Endothelial cell (in vitro differentiated cells): ENCODE measurements around the gene RET. TPM values are rescaled to one million over a fixed set of nuclear protein-coding genes. Genes with fewer than 3 reads are reported as not detected.

Experiments used
- DNase-seq: peaks from one replicate; pipeline ENCODE4 v3.0.0; 2021; ENCODE audit warnings: low spot score
- H3K27ac Mint-ChIP-seq: one replicate; pipeline ENCODE4 v1.8.0; 2021; ENCODE audit warnings: mixed read lengths, inconsistent platforms; ENCODE audit not compliant: unreplicated experiment
- H3K27me3 Mint-ChIP-seq: one replicate; pipeline ENCODE4 v1.8.0; 2021; ENCODE audit warnings: mild to moderate bottlenecking, moderate library complexity, mixed read lengths, inconsistent platforms; ENCODE audit not compliant: unreplicated experiment
- H3K36me3 Mint-ChIP-seq: one replicate; pipeline ENCODE4 v1.8.0; 2021; ENCODE audit warnings: mild to moderate bottlenecking, low read depth, mixed read lengths, inconsistent platforms; ENCODE audit not compliant: unreplicated experiment
- H3K4me1 Mint-ChIP-seq: one replicate; pipeline ENCODE4 v1.8.0; 2021; ENCODE audit warnings: mild to moderate bottlenecking, mixed read lengths, inconsistent platforms; ENCODE audit not compliant: unreplicated experiment
- H3K4me3 Mint-ChIP-seq: one replicate; pipeline ENCODE4 v1.8.0; 2021; ENCODE audit warnings: mild to moderate bottlenecking, mixed read lengths, inconsistent platforms; ENCODE audit not compliant: unreplicated experiment
- H3K9me3 Mint-ChIP-seq: one replicate; pipeline ENCODE4 v1.8.0; 2021; ENCODE audit warnings: mixed read lengths, inconsistent platforms; ENCODE audit not compliant: unreplicated experiment
- total RNA-seq: library from RNA; stranded (reverse); fragmentation: NEBNext Ultra II Directional; extraction: Animal tissue kit (Norgen Biotek cat#: 25700); gene quantifications from one replicate; pipeline ENCODE4 v1.2.1, GENCODE V29; 2021; ENCODE audit not compliant: unreplicated experiment
- TF ChIP-seq, protein P1 (sequence below): fragments of 200-600 bp; sonication (generic); IDR thresholded peaks from one replicate; pipeline ENCODE4 v1.5.0; 2021; ENCODE audit warnings: antibody characterized with exemption; ENCODE audit not compliant: unreplicated experiment

Gene RET
- total RNA-seq, 1 donor from 2014 or later = 0.28 TPM

DNA sequence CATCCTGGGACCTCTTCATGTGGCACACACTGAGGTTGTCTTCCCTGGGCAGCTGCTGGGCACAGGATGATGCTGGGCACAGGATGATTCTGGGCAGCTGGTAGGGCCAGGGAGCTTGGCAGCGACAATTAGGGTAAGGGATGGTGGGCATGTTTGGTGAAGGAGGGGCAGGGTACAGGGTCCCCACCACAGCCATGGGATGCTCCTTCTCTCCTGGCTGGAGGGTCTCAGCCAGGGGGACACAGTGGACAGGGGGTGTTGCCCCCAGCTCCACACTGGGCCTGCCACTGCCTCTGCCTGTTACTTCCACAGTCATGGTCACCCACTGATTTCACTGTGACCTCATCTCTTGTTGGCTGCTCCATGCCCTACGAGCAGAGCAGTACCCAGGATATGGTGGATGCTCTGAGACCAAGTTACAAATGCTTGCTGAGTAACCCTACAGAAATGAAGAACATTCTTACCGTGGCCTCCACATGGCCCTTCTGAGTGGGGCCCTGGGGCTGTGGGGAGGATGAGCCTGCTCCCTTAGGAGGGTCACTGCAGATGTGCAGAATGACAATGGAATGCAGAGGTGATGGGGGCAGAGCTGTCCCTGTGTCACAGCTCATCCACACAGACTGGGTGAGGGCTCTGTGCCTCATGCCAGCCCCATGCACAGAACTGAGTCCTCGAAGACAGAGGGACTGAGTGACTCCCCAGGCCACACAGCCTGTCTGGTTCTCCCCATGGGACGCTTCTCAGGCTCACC is 28.4 kb upstream of the RET start:
- H3K4me1 Mint-ChIP-seq = peaks cover 7% of the 10 kb centered on the region
- no peak for DNase-seq
- H3K27me3 Mint-ChIP-seq = peaks cover 3% of the 10 kb centered on the region
- no peak overlapping the region for H3K4me3 Mint-ChIP-seq
- no peaks in the 10 kb centered on the region for H3K9me3 Mint-ChIP-seq
- H3K36me3 Mint-ChIP-seq = no peaks in the 10 kb centered on the region
- TF ChIP-seq, protein P1, sequence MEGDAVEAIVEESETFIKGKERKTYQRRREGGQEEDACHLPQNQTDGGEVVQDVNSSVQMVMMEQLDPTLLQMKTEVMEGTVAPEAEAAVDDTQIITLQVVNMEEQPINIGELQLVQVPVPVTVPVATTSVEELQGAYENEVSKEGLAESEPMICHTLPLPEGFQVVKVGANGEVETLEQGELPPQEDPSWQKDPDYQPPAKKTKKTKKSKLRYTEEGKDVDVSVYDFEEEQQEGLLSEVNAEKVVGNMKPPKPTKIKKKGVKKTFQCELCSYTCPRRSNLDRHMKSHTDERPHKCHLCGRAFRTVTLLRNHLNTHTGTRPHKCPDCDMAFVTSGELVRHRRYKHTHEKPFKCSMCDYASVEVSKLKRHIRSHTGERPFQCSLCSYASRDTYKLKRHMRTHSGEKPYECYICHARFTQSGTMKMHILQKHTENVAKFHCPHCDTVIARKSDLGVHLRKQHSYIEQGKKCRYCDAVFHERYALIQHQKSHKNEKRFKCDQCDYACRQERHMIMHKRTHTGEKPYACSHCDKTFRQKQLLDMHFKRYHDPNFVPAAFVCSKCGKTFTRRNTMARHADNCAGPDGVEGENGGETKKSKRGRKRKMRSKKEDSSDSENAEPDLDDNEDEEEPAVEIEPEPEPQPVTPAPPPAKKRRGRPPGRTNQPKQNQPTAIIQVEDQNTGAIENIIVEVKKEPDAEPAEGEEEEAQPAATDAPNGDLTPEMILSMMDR = no peak
- no peak overlapping the region for H3K27ac Mint-ChIP-seq

GRCh38 chr10:43049081-43049551 is 27.8 kb upstream of the RET start:
- H3K9me3 Mint-ChIP-seq = no peaks in the 10 kb centered on the region
- H3K4me3 Mint-ChIP-seq = no peak overlapping the region
- no peak for DNase-seq
- H3K4me1 Mint-ChIP-seq = peaks cover 4% of the 10 kb centered on the region
- no peak overlapping the region for H3K27ac Mint-ChIP-seq
- peaks cover 7% of the 10 kb centered on the region for H3K27me3 Mint-ChIP-seq
- TF ChIP-seq, protein P1 = no peak
- no peaks in the 10 kb centered on the region for H3K36me3 Mint-ChIP-seq

- Mint-ChIP-seq H3K36me3 (no peaks in the 10 kb centered on the region), H3K27me3 (peaks cover 7% of the 10 kb centered on the region), H3K4me3 (no peak overlapping the region), H3K9me3 (no peaks in the 10 kb centered on the region), H3K4me1 (no peaks in the 10 kb centered on the region), H3K27ac (no peak overlapping the region)
- TF ChIP-seq, protein P1 = no peak
- no peak for DNase-seq
Observed at GRCh38 chr10:43050011-43050410, 26.9 kb upstream of the RET start.

DNA sequence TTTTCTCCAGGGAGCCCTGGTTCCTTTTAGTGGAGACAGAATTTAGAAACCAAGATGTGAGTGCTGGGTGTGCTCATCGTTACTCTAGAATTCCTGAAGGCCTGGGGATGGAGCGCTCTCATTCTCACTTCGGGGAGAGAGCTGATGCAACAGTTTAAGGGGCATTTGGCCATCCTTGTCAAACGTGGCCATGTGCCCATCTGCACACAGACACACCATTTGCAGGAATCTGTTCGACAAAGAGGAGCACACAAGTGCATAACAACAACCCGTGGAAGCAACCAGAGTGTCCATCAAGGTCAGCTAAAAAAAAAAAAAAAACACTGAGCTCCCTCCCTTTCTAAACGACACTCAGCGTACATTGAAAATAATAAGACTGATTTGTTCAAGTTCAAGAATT is 23.0 kb upstream of the RET start:
- H3K4me3 Mint-ChIP-seq = no peak overlapping the region
- no peak overlapping the region for H3K27ac Mint-ChIP-seq
- DNase-seq = no peak
- TF ChIP-seq, protein P1 = no peak
- H3K4me1 Mint-ChIP-seq = peaks cover 5% of the 10 kb centered on the region
- no peaks in the 10 kb centered on the region for H3K36me3 Mint-ChIP-seq
- H3K9me3 Mint-ChIP-seq = no peaks in the 10 kb centered on the region
- peaks cover 12% of the 10 kb centered on the region for H3K27me3 Mint-ChIP-seq

DNA sequence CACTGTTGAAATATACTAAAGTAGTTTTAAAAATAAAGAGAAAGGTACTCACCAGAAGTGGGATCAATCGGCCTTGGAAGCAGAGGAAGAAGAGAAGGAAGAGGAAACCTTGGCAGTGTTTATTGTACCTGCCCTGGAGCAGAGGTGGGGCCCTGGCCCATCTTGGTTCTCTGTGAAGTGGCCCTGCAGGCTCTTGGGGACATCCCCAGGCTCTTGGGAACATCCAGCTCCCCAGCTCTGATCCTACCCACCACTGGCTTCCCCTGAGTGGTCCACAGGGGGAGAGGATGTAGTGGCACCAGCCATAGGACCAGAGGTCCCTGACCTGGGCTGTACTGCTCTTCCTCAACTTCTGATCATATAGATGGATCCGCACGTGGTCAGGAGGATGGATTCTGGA is 22.3 kb upstream of the RET start:
- H3K27ac Mint-ChIP-seq = no peak overlapping the region
- H3K27me3 Mint-ChIP-seq = peaks cover 11% of the 10 kb centered on the region
- no peak for DNase-seq
- peaks cover 5% of the 10 kb centered on the region for H3K4me1 Mint-ChIP-seq
- H3K4me3 Mint-ChIP-seq = no peak overlapping the region
- no peaks in the 10 kb centered on the region for H3K9me3 Mint-ChIP-seq
- TF ChIP-seq, protein P1 = no peak
- no peaks in the 10 kb centered on the region for H3K36me3 Mint-ChIP-seq
